ENCODE results near the gene CDIPT. TPM values are rescaled to one million over a fixed set of nuclear protein-coding genes. Genes with fewer than 3 reads are reported as not detected.

The CDIPT gene
- total and polyA plus RNA-seq, 2 of the 13 experiments (the other 11 are each of a cell fraction or from before 2014, with no cell fraction given) = 54.9 to 97.5 TPM

- TF ChIP-seq GMEB2 (CRISPR knock-in tag; IDR thresholded peaks at IDR 0.05; ENCODE audit: low read depth) (peak; percentile 95), HHEX (CRISPR knock-in tag; IDR thresholded peaks at IDR 0.05) (no peak), ATF7 (IDR thresholded peaks at IDR 0.05) (no peak), ATF7 (CRISPR knock-in tag; IDR thresholded peaks at IDR 0.05) (no peak), FOXJ3 (CRISPR knock-in tag; IDR thresholded peaks at IDR 0.05; ENCODE audit: borderline replicate concordance) (0 out of 2 replicates have a peak, but pooled peaks have one; percentile 27), DRAP1 (CRISPR knock-in tag; IDR thresholded peaks at IDR 0.05) (peak; percentile 85; the same call in 1 of the 2 replicates), MYC (CRISPR knock-in tag; IDR thresholded peaks at IDR 0.05; ENCODE audit: borderline replicate concordance) (peak; percentile 94), CENPT (CRISPR knock-in tag; IDR thresholded peaks at IDR 0.05; ENCODE audit: low read depth) (no peak), ZNF609 (CRISPR knock-in tag; IDR thresholded peaks at IDR 0.05; ENCODE audit: borderline replicate concordance) (peak; percentile 40; the same call in 1 of the 2 replicates), THAP7 (CRISPR knock-in tag; IDR thresholded peaks at IDR 0.05) (peak; percentile 93), ZBED4 (CRISPR knock-in tag; IDR thresholded peaks at IDR 0.05; ENCODE audit: borderline replicate concordance) (peak; percentile 75; the same call in 1 of the 2 replicates), SRF (IDR thresholded peaks at IDR 0.05; ENCODE audit: low read depth, low read length) (peak; percentile 38; the same call in 1 of the 2 replicates), ZSCAN21 (CRISPR knock-in tag; IDR thresholded peaks at IDR 0.05; ENCODE audit: borderline replicate concordance) (peak; percentile 95; the same call in 1 of the 2 replicates), AGO2 (optimal IDR thresholded peaks at IDR 0.05; ENCODE audit: low read depth, low read length) (peak; percentile 97), ZNF558 (CRISPR knock-in tag; IDR thresholded peaks at IDR 0.05; ENCODE audit: borderline replicate concordance) (peak; percentile 22; the same call in 1 of the 2 replicates), IKZF1 (IDR thresholded peaks at IDR 0.05) (no peak), PHF20 (CRISPR knock-in tag; IDR thresholded peaks at IDR 0.05) (peak; percentile 83)
These were observed 47.0 kb downstream of the CDIPT start, which contains the start of gene PAGR1 (continued) for GRCh38 chr16:29815793-29816693.
